Mucosa of descending colon (tissue), 3 donors: Measurements from ENCODE around the gene SIX4. TPM values are rescaled to one million over a fixed set of nuclear protein-coding genes. Genes with fewer than 3 reads are reported as not detected.

ENCODE experiments used
- ATAC-seq: fragments of 200-7000 bp; cut with Tn5 transposase; one replicate; pipeline ENCODE4 v1.9.1; 2020; ENCODE audit warnings: mild to moderate bottlenecking, moderate library complexity
- DNase-seq, 3 donors: peaks; one replicate each; pipeline ENCODE4 v3.0.0-alpha.2; 2020
- H3K36me3 ChIP-seq: fragments of 200-600 bp; one replicate; pipeline ENCODE4 v1.8.0; 2021; ENCODE audit warnings: low read depth, mild to moderate bottlenecking
- H3K4me1 ChIP-seq: fragments of 200-600 bp; one replicate; pipeline ENCODE4 v1.8.0; 2021; ENCODE audit warnings: low read depth, mild to moderate bottlenecking
- H3K4me3 ChIP-seq: fragments of 200-600 bp; one replicate; pipeline ENCODE4 v1.8.0; 2021; ENCODE audit warnings: mild to moderate bottlenecking
- H3K9me3 ChIP-seq: fragments of 200-600 bp; one replicate; pipeline ENCODE4 v1.8.0; 2021; ENCODE audit warnings: mild to moderate bottlenecking
- intact Hi-C, 2 donors: fragments of 100-400 bp; cut with DNase I in 1 of 2; cut with micrococcal nuclease in 1 of 2; formaldehyde crosslinking; loops; one replicate each; pipeline versions ENCODE4 v1.11.0 to v1.11.1; 2022; cut with DNase I, micrococcal nuclease
- total RNA-seq, 3 donors: library from RNA; stranded (reverse); fragmentation: NEBNext Ultra II Directional in 2 of 3; extraction: Animal tissue kit (Norgen Biotek cat#: 25700) in 2 of 3; gene quantifications; one replicate each; pipeline versions ENCODE4 v1.2.1 to v1.2.4, GENCODE V29; 2021 to 2023
- TF ChIP-seq, protein P1 (sequence below): fragments of 200-600 bp; IDR thresholded peaks from one replicate; pipeline ENCODE4 v1.8.0; 2022; ENCODE audit warnings: antibody characterized with exemption, mild to moderate bottlenecking
- donor health status: DM: no; HTN: no; CAD: no; lungs with moderate emphysema.
- donor health status: DM: no; HTN: no; CAD: no.
- donor health status: DM: no; HTN: yes; CAD: no.

SIX4 gene
- total RNA-seq, 3 donors from 2014 or later, result 0.12 to 0.82 (median 0.14) TPM

DNA sequence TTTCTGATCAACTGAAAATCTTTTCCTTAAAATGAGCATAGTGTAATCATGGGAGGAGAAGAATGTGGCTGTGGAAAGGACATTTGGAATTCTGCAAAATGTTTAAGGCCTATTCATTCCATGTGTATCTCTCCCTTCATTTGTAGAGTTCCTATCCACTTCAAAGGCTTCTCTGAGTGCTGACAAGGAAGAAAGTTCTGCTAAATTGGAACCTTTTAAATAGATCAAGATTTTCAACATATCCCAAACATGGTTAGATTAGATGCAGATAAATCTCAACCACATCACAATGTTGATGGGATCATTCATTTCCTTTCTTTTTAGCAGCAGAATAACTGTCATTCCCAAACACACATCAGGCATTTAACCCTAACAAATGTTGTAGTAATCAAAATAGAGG, 46.5 kb downstream of the SIX4 start:
- H3K9me3 ChIP-seq, result no peaks in the 10 kb centered on the region
- H3K4me1 ChIP-seq, result no peaks in the 10 kb centered on the region
- TF ChIP-seq, protein P1, sequence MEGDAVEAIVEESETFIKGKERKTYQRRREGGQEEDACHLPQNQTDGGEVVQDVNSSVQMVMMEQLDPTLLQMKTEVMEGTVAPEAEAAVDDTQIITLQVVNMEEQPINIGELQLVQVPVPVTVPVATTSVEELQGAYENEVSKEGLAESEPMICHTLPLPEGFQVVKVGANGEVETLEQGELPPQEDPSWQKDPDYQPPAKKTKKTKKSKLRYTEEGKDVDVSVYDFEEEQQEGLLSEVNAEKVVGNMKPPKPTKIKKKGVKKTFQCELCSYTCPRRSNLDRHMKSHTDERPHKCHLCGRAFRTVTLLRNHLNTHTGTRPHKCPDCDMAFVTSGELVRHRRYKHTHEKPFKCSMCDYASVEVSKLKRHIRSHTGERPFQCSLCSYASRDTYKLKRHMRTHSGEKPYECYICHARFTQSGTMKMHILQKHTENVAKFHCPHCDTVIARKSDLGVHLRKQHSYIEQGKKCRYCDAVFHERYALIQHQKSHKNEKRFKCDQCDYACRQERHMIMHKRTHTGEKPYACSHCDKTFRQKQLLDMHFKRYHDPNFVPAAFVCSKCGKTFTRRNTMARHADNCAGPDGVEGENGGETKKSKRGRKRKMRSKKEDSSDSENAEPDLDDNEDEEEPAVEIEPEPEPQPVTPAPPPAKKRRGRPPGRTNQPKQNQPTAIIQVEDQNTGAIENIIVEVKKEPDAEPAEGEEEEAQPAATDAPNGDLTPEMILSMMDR, result no peak
- ATAC-seq (no peak), DNase-seq (no peak)
- H3K4me3 ChIP-seq, result no peak overlapping the region
- H3K36me3 ChIP-seq, result no peaks in the 10 kb centered on the region
- intact Hi-C loops, result no loop called here

DNA sequence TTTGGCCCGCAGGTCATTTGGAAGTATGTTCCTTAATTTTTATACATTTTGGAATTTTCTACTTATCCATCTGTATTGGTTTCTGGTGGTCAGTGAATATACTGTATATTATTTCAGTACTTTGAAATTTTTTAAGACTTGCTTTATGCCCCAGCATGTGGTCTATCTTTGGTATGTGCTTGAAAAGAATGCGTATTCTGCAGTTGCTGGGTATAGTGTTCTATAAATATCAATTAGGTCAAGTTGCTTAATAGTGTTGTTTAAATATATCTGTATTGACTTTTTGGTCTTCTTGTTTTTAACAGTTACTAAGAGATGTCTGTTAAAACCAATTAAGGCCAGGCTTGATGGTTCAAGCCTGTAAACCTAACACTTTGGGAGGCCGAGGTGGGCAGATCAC, 53.2 kb downstream of the SIX4 start:
- ATAC-seq (no peak), DNase-seq (no peak)
- no peak overlapping the region for H3K4me3 ChIP-seq

DNA sequence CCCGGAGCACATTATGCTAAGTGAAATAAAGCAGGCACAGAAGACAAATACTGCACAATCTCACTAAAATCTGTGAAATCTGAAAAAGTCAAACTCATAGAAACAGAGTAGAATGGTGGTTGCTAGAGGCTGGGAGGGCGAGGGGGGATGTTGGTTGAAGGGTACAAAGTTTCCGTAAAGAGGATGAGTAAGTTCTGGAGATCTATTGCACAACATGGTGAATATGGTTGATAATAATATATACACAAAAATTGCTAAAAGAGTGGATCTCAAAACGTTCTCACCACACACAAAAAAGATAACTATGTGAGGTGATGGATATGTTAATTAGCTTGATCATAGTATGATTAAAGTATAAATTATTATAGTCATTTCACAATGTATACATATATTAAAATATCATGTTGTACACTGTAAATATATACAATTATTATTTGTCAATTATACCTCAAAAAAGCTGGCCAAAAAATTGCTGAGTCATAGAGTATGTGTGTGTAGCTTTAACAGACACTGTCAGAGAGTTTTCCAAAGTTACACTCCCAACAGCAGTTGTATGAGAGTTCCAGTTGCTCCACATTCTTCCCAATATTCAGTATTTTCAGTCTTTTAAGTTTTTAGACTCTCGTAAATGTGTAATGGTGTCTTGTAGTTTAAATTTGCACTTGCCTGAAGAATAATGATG, 55.6 kb downstream of the SIX4 start:
- intact Hi-C loops, result no loop called here
- Histone ChIP-seq H3K9me3 (no peaks in the 10 kb centered on the region), H3K36me3 (no peaks in the 10 kb centered on the region), H3K4me1 (no peaks in the 10 kb centered on the region), H3K4me3 (no peak overlapping the region)
- no peak for DNase-seq
- ATAC-seq, result no peak
- TF ChIP-seq, protein P1, result no peak

More for the DNA sequence above, 53.2 kb downstream of the SIX4 start:
- intact Hi-C loops, result no loop called here
- Histone ChIP-seq H3K36me3 (no peaks in the 10 kb centered on the region), H3K4me1 (no peaks in the 10 kb centered on the region), H3K9me3 (no peaks in the 10 kb centered on the region)
- TF ChIP-seq, protein P1, result no peak

DNA sequence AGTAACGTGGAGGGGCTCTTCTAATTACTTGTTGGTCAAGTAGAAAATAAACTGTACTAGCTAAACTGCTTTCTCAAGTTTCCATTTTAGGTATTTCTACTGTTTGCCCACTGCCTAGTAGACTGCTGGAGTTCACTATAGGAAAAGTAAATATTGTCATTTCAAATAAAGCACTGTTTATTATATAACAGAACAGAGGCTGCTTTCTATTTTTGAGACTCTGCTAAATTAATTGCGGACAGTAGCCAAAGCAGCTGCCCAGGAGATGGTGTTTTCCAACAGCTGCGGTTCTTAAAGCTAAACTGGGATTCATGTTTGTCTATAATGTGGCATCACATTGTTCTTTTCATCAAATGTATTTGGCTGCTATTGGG, 59.0 kb downstream of the SIX4 start:
- Histone ChIP-seq H3K36me3 (no peaks in the 10 kb centered on the region), H3K9me3 (no peaks in the 10 kb centered on the region), H3K4me1 (no peaks in the 10 kb centered on the region), H3K4me3 (no peak overlapping the region)
- intact Hi-C loops, result no loop called here
- ATAC-seq, result no peak
- no peak for DNase-seq
- TF ChIP-seq, protein P1, result no peak

DNA sequence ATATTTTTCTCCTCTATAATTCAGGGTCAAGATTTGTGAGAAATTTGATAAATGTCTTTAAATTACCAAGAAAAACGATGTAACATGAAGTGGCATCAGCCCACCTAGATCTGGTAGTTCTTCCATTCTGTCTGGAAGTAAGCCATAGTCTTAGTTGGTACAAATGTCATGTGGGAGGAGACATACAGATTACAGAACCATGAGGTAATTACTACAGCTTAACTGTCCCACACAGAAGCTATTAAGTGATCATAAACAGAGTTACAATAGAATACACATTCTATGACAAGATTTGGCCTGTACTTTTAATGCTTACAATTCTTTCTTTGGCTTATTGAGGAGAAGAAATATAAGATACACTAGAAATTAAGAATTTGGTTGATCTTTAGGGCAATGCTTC, 61.2 kb downstream of the SIX4 start:
- no peak for DNase-seq
- TF ChIP-seq, protein P1, result no peak
- no peaks in the 10 kb centered on the region for H3K36me3 ChIP-seq
- no peak overlapping the region for H3K4me3 ChIP-seq
- H3K9me3 ChIP-seq, result no peaks in the 10 kb centered on the region
- peaks cover 1% of the 10 kb centered on the region for H3K4me1 ChIP-seq
- ATAC-seq, result no peak
- intact Hi-C loops, result no loop called here

DNA sequence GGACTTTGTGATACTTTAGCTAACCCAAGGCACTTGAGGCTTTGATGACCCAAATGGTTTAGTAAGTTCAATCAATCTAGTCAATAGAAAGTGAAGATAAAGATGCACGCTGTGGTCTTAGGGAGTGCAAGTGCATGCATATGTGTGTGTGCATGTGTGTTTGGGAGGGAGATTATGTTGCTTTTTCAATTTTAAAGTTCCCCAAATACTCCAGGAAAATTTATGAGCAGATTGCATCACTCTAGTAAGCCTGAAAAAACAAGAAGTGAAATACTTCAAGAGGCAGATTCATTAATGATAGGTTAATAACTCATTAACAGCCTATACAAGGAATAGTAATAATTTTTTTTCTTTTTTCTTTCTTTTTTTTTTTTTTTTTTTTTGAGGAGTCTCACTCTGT, 62.4 kb downstream of the SIX4 start:
- TF ChIP-seq, protein P1, result no peak
- Histone ChIP-seq H3K4me3 (no peak overlapping the region), H3K9me3 (no peaks in the 10 kb centered on the region), H3K36me3 (no peaks in the 10 kb centered on the region), H3K4me1 (peaks cover 9% of the 10 kb centered on the region)
- DNase-seq, result no peak
- intact Hi-C loops, result no loop called here
- ATAC-seq, result no peak
